ENCODE data around the gene FUZ.

The FUZ gene

DNA sequence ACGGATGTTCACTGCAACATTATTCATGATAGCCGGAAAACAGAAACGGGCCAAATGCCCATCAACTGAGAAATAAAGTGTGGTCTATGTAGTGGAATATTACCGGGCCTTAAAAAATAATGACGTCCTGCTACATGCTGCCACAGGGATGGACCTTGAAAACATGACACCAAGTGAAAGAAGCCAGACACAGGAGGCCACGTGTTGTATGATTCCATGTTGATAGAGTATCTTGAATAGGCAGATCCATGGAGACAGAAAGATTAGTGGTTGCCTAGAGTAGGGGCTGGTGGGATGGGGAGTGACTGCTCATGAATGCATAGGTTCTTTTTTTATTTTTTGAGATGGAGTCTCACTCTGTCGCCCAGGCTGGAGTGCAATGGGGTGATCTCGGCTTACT lies 42.6 kb downstream of the FUZ start:
- H3K4me3 ChIP-seq (ENCODE audit: low read length), result no peak overlapping the region
- DNase-seq (ENCODE audit: low read depth), result no peak
- TF ChIP-seq, protein P1, sequence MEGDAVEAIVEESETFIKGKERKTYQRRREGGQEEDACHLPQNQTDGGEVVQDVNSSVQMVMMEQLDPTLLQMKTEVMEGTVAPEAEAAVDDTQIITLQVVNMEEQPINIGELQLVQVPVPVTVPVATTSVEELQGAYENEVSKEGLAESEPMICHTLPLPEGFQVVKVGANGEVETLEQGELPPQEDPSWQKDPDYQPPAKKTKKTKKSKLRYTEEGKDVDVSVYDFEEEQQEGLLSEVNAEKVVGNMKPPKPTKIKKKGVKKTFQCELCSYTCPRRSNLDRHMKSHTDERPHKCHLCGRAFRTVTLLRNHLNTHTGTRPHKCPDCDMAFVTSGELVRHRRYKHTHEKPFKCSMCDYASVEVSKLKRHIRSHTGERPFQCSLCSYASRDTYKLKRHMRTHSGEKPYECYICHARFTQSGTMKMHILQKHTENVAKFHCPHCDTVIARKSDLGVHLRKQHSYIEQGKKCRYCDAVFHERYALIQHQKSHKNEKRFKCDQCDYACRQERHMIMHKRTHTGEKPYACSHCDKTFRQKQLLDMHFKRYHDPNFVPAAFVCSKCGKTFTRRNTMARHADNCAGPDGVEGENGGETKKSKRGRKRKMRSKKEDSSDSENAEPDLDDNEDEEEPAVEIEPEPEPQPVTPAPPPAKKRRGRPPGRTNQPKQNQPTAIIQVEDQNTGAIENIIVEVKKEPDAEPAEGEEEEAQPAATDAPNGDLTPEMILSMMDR (conservative IDR thresholded peaks at IDR 0.05; ENCODE audit: low read depth, low read length), result no peak

DNA sequence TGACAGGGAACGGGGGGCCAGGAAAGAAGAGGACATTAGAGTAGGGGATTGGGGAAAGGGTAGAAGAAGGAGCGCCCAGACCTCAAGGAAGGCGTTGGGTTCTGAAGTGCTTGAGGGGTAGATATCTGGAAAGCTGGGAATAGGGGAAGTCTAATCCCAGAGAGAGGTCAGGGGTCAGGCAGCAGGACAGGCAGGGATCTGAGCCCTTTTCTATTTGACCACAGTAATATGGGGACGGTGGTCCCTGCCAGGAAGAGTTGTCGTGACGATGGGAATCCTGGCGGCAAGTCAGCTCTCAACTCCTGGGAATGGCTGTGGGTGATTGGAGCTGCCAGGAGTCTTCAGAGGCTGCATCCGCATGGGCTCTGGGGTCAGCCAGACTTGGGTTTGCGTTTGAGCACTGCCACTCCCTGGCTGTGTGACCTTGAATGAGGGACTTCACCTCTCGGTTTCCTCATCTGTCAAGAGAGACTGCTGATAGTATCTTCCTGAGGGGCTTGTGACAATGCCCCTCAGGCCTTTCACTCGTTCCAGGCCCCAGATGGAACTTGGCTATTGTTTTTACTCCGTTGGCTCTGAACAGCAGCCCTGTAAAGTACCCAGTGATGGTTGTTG lies 45.0 kb downstream of the FUZ start:
- DNase-seq (ENCODE audit: low read depth), result no peak
- TF ChIP-seq, protein P1 (conservative IDR thresholded peaks at IDR 0.05; ENCODE audit: low read depth, low read length), result no peak
- peak overlapping the region; percentile 78 for H3K4me3 ChIP-seq (ENCODE audit: low read length)

DNA sequence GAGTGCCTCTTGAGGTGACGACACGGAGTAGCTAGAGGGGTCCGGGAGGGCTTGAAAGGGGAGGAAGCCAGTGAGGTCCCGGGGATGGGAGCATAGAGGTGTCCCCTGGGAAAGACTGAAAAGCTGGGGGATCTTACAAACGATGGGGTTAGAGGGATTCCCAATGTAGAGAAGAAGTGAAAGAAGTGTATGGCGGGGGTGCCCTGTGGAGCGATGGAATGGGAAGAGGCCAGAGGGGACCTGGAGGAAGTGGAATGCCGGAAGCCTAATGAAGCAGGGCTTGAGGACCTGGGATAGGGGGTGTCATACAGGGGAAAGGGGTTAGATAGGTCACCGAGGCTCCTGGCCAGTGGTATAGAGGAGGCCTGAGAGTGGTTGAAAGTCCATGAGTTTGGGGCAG lies 45.7 kb downstream of the FUZ start:
- TF ChIP-seq, protein P1 (conservative IDR thresholded peaks at IDR 0.05; ENCODE audit: low read depth, low read length), result no peak
- DNase-seq (ENCODE audit: low read depth), result no peak
- H3K4me3 ChIP-seq (ENCODE audit: low read length), result peak overlapping the region; percentile 78

DNA sequence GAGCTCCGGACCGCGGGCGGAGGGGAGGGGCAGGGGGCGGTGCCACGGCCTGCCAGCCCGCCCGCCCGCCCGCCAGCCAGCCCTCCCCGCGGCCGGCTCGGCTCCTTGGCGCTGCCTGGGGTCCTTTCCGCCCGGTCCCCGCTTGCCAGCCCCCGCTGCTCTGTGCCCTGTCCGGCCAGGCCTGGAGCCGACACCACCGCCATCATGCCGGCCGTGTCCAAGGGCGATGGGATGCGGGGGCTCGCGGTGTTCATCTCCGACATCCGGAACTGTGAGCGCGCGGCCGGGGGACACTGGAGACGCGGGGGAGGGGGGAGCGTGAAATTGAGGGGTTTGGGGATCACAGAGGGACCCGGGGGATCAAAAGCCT lies 46.2 kb downstream of the FUZ start, which contains the start of gene AP2A1:
AP2A1 (plus strand) TSS at position 72 of the 370 bp plus-strand sequence; CDS start at position 205, 133 bp downstream.
- peak within 1 kb of the TSS; percentile 78 for H3K4me3 ChIP-seq (ENCODE audit: low read length)
- no peak for DNase-seq (ENCODE audit: low read depth)
- TF ChIP-seq, protein P1 (conservative IDR thresholded peaks at IDR 0.05; ENCODE audit: low read depth, low read length), result no peak

DNA sequence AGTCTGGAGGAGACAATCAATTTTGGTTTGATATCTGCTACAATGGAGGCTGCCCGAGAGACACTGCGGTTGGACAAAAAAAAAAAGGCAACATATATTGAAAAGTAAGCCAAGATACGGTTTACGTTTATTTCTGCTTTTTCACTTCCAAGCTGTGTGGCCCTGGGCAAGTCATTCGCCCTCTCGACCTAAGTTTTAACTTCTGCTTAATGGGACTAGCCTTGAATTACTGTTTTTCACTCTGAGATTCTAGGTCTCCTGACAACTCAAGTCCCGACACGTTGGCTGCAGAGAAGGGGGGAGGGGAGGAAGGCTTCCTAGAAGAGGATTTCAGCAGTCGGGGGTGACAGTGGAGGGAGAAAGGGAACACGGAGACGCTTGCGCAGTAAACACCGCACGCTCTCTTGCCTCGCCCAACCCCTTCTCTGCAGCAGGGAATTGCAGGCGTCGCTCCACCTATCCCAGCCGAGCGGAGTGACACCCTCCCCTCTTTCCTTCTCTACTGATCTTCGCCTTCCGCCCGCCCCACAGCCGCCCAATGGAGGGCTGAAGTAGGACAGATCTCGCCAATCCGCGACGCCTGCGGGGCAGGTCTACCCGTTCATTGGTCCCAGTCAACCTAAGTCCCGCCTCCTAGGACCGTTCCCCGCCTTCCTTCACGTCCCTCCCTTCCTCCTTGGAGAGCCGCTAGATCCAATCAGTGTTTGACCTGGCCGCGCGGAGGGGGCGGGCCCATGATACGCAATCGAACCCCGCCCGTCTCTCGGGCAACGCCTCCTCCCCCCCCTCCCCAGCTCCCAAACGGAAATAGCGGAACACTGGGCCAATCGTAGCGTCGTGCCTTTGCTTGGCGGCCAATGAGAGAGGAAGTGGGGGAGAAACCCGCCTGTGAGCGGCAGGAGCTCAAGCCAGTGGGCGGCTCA lies 46.8 kb downstream of the FUZ start:
- peak overlapping the region; percentile 35 for H3K4me3 ChIP-seq (ENCODE audit: low read length)
- TF ChIP-seq, protein P1 (conservative IDR thresholded peaks at IDR 0.05; ENCODE audit: low read depth, low read length), result no peak
- peak; percentile 100 for DNase-seq (ENCODE audit: low read depth)

DNA sequence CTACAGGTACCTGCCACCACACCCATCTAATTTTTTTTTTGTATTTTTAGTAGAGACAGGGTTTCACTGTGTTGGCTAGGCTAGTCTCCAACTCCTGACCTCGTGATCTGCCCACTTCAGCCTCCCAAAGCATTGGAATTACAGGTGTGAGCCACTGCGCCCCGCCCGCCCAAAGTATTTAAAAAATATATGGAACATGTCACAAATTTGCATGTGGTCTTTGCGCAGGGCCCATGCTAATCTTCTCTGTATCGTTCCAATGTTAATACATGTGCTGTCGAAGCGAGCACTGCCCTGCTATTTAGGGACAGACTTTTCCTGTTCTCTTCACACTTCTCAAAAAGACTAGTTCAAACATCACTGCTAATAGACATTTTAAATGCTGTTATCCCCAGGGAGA lies 48.8 kb downstream of the FUZ start:
- H3K4me3 ChIP-seq (ENCODE audit: low read length), result no peak overlapping the region
- no peak for DNase-seq (ENCODE audit: low read depth)
- TF ChIP-seq, protein P1 (conservative IDR thresholded peaks at IDR 0.05; ENCODE audit: low read depth, low read length), result no peak

Data from retinal pigment epithelial cell (primary cell).